ENCODE data around the gene MAP3K19.

MAP3K19 gene

GRCh38 chr2:134934150-134934549 is 113.1 kb downstream of the MAP3K19 start:
- H3K4me3 ChIP-seq (ENCODE audit: low read depth, low read length) = no peak overlapping the region
- no peak for DNase-seq (ENCODE audit: low read depth)
- no peak for TF ChIP-seq CTCF (conservative IDR thresholded peaks at IDR 0.05; ENCODE audit: low read depth, low read length)

GRCh38 chr2:134933732-134934131 is 113.5 kb downstream of the MAP3K19 start:
- DNase-seq (ENCODE audit: low read depth) = no peak
- no peak for TF ChIP-seq CTCF (conservative IDR thresholded peaks at IDR 0.05; ENCODE audit: low read depth, low read length)
- H3K4me3 ChIP-seq (ENCODE audit: low read depth, low read length) = no peak overlapping the region

- no peak overlapping the region for H3K4me3 ChIP-seq (ENCODE audit: low read depth, low read length)
- TF ChIP-seq CTCF (conservative IDR thresholded peaks at IDR 0.05; ENCODE audit: low read depth, low read length) = no peak
- no peak for DNase-seq (ENCODE audit: low read depth)
Observed at GRCh38 chr2:134932864-134933526, 114.3 kb downstream of the MAP3K19 start.

DNA sequence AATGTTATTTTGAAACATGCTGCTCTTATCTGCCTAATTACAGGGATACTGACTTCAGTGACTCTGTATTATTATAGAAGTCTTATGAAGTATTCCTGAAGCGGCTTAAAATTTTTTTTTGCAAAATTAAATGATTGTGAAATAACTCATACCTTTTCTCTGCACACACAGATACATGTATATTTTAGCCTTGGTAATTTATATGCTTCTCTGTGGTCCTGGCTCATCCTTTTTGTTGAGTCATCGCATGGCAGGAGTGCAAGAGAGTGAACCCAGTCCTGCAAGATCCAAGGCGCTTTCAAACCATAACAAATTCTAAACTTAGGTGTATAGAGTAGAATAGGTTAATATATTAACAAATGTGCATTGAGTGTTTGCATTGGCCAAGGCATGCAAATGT is 120.1 kb downstream of the MAP3K19 start:
- DNase-seq (ENCODE audit: low read depth) = peak; percentile 65
- no peak for TF ChIP-seq CTCF (conservative IDR thresholded peaks at IDR 0.05; ENCODE audit: low read depth, low read length)
- no peak overlapping the region for H3K4me3 ChIP-seq (ENCODE audit: low read depth, low read length)

DNA sequence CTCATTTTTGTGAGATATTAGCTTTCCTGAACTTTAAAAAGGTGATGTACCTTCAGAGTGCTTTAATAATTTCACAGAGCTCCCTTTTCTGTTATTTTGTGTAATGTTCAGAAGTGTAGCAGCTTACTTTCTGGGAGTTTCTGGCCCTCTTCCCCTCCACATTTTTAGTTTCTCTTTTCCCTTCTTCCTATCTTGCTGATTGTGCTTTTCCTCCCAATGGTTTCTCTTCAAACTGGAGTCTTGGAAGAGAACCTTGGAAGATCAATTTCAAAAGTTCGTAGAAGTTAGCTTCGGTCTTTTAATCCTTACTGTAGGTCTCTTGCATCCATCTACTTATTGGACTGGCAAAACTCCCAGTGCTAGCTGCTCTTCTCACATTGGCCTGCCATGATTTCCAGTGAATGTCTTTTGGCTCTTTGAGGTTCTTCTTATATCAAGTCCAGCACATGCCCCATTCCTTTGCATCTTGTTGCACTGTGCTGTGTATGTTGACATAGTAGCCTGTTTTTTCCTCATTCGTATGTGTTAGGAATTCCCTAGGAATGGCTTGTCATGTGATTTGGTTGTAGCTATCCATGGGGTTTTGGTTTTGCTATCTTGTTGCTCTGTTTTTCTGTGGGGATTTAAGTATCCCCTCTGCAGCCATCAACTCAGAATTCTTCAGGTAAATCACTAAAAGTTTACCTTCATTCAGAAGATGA is 120.9 kb downstream of the MAP3K19 start:
- H3K4me3 ChIP-seq (ENCODE audit: low read depth, low read length) = no peak overlapping the region
- DNase-seq (ENCODE audit: low read depth) = peak; percentile 20
- no peak for TF ChIP-seq CTCF (conservative IDR thresholded peaks at IDR 0.05; ENCODE audit: low read depth, low read length)

DNA sequence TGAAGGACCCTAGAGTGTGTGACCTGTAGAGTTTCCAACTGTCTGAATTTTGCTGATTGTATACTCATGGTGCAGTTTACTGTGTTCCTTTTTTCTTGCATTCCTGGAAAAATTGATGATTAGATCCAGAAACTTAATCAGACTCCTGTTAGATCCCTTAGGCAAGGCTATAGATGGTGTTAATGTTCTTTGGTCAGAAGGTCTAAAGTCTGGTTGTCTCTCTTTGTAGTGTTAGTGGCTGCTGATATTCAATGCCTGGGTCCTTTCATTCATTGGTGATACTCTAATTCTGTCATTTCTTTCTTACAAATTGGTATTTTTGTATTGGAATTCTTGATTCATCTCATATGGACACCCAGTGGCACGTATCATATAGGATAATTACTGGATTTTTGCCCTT is 122.3 kb downstream of the MAP3K19 start:
- no peak for DNase-seq (ENCODE audit: low read depth)
- no peak overlapping the region for H3K4me3 ChIP-seq (ENCODE audit: low read depth, low read length)
- no peak for TF ChIP-seq CTCF (conservative IDR thresholded peaks at IDR 0.05; ENCODE audit: low read depth, low read length)
